Activated effector memory CD4-positive, alpha-beta T cell treated with anti-CD3 and anti-CD28 coated beads, Interleukin-2, amount 50 U/mL, for 16 hours (primary cell): ENCODE results near the gene S1PR3.
"Not testable (repeated sequence)": the region's sequence is repeated elsewhere in the genome, so short reads cannot be mapped to it uniquely, and the experiment has no call there.

Source experiments
- DNase-seq: peaks from one replicate; pipeline ENCODE4 v3.0.0-alpha.2; 2020

S1PR3 gene

GRCh38 chr9:88991066-88992034, at the start of gene S1PR3:
S1PR3 (plus strand) TSS chr9:88991468; CDS start chr9:89001201, 9,733 bp downstream.
- no peak for DNase-seq

- DNase-seq: not testable (repeated sequence)
Observed at GRCh38 chr9:88941586-88941985, 49.7 kb upstream of the S1PR3 start.

- no peak for DNase-seq
Observed at GRCh38 chr9:88942411-88942810, 48.9 kb upstream of the S1PR3 start.

GRCh38 chr9:88945636-88946333, 45.5 kb upstream of the S1PR3 start:
- no peak for DNase-seq

- no peak for DNase-seq
Observed at GRCh38 chr9:88947581-88948573, 43.4 kb upstream of the S1PR3 start.

GRCh38 chr9:88949425-88949824, 41.8 kb upstream of the S1PR3 start:
- DNase-seq: no peak

- no peak for DNase-seq
Observed at GRCh38 chr9:88949961-88950340, 41.3 kb upstream of the S1PR3 start.

GRCh38 chr9:88950341-88951154, 40.7 kb upstream of the S1PR3 start:
- DNase-seq: no peak

- no peak for DNase-seq
Observed at GRCh38 chr9:88951155-88951542, 40.1 kb upstream of the S1PR3 start.

GRCh38 chr9:88952086-88952615, 39.1 kb upstream of the S1PR3 start:
- DNase-seq: no peak

- no peak for DNase-seq
Observed at GRCh38 chr9:88952976-88953375, 38.3 kb upstream of the S1PR3 start.

- DNase-seq: no peak
Observed at GRCh38 chr9:88953381-88954029, 37.8 kb upstream of the S1PR3 start.

GRCh38 chr9:88954066-88954465, 37.2 kb upstream of the S1PR3 start:
- DNase-seq: no peak

GRCh38 chr9:88957526-88957925, 33.7 kb upstream of the S1PR3 start:
- DNase-seq: no peak

GRCh38 chr9:88959727-88960469, 31.4 kb upstream of the S1PR3 start:
- DNase-seq: no peak

- DNase-seq: no peak
Observed at GRCh38 chr9:88960632-88961031, 30.6 kb upstream of the S1PR3 start.

GRCh38 chr9:88965473-88965872, 25.8 kb upstream of the S1PR3 start:
- no peak for DNase-seq

- DNase-seq: no peak
Observed at GRCh38 chr9:88966894-88967676, 24.2 kb upstream of the S1PR3 start.

GRCh38 chr9:88968799-88969198, 22.5 kb upstream of the S1PR3 start:
- no peak for DNase-seq
